Measurements from ENCODE around the gene BRD7.

- TF ChIP-seq CTCF (IDR thresholded peaks at IDR 0.05 in 4 of 5, conservative IDR thresholded peaks at IDR 0.05 in 1 of 5) (no peak), POLR2A (IDR thresholded peaks at IDR 0.05) (no peak)
Measured at GRCh38 chr16:50399411-50399810, 30.6 kb upstream of the BRD7 start.

Data from gastrocnemius medialis (tissue), 4 donors.